OCI-M2 (cell line): ENCODE results near the gene ZNF180.
"Not testable (repeated sequence)": the region's sequence is repeated elsewhere in the genome, so short reads cannot be mapped to it uniquely, and the experiment has no call there.

Experiments
- DNase-seq: peaks from one replicate; lab custom pipeline; 2025; ENCODE audit not compliant: unreplicated experiment; lab: John Stamatoyannopoulos, UW

The ZNF180 gene

GRCh38 chr19:44499962-44500949 lies at the start of gene ZNF180:
Gene ZNF180, minus strand, starts transcription at chr19:44500522. Its CDS starts 3,188 bp downstream, at chr19:44497334.
- DNase-seq: peak; percentile 92

GRCh38 chr19:44549507-44549906 lies 49.2 kb upstream of the ZNF180 start:
- no peak for DNase-seq

DNA sequence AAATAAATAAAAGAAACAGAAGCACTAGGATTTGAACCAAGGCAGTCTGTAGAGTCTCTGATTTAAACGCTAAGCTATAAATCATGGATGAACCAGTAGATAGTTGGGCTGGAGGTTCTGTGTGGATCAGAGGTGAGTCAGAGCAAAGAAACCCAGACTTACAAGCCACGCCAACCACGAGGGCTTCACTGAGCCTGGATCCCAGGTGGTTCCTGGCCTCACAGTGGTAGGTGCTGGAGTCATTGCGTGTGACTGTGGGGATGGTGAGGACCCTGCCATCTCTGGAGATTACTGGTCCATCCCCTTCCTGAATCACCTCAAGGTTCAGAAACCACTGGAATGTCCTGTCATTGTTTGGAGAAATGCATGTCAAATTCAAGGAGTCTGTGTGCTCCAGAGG lies 48.4 kb upstream of the ZNF180 start:
- DNase-seq: no peak

DNA sequence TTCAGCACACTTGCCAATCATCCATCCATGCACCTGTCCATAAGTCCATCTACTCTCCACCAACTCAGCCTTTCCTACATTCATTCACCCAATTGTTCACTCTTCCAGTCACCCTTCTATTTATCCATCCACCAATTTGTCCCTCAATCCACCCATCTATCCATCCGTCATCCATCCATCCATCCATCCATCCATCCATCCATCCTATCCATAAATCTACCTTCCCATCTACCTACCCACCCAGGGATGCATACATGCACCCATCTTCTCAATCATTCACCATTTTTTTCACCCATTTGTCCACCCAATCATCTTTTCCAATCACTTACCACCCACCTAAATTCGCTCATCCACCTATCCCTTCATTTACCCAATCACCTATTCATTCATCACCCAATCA lies 43.7 kb upstream of the ZNF180 start:
- no peak for DNase-seq

- no peak for DNase-seq
Measured at GRCh38 chr19:44542671-44543070, 42.3 kb upstream of the ZNF180 start.

DNA sequence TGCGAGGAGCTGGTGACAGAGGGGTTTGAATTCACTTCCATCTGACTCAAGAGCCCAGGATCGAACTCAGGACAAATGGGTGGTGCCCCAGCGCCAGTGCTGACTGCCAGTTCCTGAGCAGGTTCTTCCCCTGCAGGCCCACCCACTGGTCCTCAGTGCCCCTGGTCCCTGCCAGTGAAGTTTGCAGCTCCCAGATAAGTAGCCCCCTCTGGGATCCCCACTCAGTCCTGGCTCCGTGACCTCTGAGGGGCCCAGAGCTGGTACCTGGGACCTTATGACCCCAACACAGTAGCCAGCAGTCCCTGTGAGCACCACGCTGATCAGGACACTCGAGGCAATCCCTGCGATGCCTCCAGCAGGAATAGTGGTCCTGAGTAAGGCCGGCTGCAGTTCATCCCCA lies 40.4 kb upstream of the ZNF180 start:
- no peak for DNase-seq

GRCh38 chr19:44539991-44540390 lies 39.7 kb upstream of the ZNF180 start:
- DNase-seq: no peak

DNA sequence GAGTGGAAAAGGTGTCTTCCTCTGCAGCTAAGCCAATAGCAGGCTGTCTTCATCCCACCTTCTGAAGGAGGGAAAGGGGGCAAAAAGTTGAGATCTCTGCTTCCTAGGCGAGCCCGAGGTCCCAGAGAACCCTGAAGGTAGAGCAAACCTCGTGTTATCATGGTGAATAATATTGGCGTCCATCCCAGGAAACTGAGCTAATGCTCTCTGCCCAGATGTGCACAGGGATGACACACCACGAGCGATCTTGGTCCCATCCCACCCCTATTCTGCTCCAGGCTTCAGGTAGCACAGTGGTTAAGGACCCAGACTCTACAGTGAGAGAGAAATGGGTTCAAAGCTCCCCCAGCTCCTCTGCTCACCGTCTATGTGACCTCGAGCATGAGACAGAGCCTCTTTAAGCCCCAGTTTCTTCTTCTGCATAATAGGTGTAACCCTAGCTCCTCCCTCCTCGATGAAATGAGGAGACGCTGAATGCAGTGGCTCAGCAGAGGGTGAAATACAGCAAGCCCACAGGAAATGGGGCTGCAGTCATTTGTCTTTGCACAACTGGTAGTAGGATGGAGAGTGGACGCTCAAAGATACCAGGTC lies 39.0 kb upstream of the ZNF180 start:
- no peak for DNase-seq

- DNase-seq: not testable (repeated sequence)
Measured at GRCh38 chr19:44535361-44535760, 35.0 kb upstream of the ZNF180 start.

- DNase-seq: no peak
Measured at GRCh38 chr19:44532819-44533218, 32.5 kb upstream of the ZNF180 start.

GRCh38 chr19:44530777-44531176 lies 30.5 kb upstream of the ZNF180 start:
- no peak for DNase-seq

DNA sequence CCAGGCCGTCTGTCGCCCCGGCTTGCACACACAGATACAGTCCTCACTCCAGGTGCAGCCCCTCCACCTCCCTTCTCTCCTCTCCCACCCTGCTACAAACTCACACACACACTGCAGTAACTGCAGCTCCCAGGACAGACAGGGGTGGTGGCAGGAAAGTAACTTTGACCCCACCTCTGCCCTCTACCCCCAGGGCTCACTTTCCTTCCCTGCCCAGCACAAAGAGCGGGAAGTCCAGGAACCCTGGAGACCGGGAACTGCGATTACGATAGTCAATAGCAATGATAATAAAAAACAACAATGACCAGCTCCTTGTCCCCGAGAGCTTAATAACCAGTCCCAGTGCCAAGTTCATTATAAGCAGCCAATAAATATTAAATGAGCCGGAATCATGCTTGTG lies 29.2 kb upstream of the ZNF180 start, which contains the start of gene CEACAM20:
CEACAM20 (minus strand) TSS at position 140 of the 400 bp plus-strand sequence. CDS start 166 bp downstream, outside the sequence.
- DNase-seq: no peak

- no peak for DNase-seq
Measured at GRCh38 chr19:44527554-44527953, 27.2 kb upstream of the ZNF180 start.

DNA sequence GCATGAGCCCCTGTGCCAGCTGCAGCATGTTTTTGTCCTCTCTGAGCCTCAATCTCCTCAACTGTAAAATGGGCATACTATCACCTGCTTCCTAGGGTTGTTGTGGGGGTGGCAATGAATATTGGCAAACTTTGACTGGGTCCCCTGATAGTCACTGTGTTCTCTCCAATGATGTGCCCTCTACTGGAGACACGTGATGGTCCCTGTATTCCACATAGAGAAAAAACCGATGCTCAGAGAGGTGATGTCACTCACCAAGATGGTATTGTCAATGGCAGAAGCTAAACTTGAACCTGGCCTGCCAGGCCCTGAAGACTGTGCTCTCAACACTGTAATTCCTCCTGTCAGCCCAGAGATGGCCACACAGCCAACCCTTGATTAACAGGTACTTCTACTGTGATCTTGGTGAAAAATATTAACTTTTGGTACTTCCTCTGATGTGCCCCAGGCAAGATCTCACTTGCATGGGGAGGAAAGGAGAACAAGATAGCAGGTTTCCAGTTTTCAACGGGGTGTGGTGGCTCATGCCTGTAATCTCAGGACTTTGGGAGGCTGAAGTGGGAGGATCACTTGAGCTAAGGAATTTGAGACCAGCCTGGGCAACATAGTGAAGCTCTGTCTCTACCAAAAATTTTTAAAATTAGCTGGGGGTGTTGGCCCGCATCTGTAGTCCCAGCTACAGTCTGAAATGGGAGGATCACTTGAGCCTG lies 25.6 kb upstream of the ZNF180 start:
- DNase-seq: no peak

DNA sequence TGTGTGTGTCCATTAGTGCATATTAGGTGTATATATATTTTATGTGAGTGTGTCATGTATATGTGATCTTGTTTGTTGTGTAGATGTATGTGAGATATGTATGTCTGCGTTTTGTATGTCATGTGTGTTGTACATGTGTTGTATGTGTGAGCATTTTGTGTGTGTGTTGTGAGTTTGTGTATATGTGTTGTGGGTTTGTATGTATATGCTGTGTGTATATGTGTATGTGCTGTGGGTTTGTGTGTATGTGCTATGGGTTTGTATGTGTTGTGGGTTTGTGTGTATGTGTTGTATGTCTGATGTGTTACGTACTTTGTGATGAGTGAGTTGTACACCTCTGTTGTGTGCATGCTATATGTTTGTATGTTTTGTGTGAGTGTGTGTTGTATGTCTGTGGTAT lies 21.0 kb upstream of the ZNF180 start:
- no peak for DNase-seq

DNA sequence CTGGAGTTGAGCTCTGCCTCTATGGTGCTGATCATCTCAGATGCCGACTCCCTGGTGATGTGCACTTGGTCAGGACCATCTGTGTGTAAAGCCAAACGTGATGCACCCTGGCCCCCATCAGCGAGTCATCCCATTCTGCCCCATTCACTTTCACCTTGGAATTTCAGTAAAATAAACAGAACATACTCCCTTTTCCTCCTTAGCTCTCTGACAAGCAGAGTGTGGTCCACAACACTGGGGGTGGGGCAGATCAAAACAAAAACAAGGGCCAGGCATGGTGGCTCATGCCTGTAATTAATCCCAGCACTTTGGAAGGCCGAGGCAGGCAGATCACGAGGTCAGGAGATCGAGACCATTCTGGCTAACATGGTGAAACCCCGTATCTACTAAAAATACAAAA lies 16.8 kb upstream of the ZNF180 start:
- DNase-seq: no peak

- DNase-seq: no peak
Measured at GRCh38 chr19:44515907-44516306, 15.6 kb upstream of the ZNF180 start.

DNA sequence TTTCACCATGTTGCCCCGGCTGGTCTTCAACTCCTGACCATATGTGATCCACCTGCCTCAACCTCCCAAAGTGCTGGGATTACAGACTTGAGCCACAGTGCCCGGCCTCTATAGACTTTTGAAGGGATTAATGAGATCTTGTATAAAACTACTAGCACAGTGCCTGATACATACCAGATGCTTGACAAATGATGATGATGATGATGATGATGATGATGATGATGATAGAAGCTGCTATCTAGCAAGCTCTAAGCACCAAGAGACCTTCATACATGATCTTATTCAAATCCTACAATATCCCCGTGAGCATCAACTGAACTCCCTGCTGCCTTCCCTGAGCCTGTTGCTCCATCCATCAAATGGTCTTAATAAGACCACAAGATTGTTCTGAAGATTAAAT lies 14.7 kb upstream of the ZNF180 start:
- DNase-seq: no peak

GRCh38 chr19:44512326-44513298 lies 12.3 kb upstream of the ZNF180 start:
- DNase-seq: no peak

DNA sequence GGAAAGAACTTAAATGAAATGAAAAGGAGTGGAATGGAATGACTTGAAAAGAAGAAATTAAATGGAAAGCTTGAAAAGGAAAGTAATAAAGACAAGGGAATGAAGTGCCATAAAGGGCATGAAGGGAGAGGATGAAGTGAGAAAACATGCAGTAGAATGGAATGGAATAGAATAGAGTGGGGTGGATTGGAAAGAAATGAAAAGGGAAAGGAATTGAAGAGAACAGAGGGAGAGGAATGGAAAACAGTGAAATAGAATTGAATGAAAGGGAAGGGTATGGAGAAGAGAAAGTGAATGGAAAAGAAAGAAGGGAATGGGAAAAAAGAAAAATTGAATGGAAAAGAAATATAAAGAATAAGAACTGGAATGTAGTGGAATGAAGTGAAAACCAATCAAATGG lies 9.2 kb upstream of the ZNF180 start:
- no peak for DNase-seq
